Liver (tissue), 9 donors: ENCODE measurements around the gene PADI3. TPM values are rescaled to one million over a fixed set of nuclear protein-coding genes. Genes with fewer than 3 reads are reported as not detected.

Experiments
- DNase-seq: peaks from one replicate; pipeline ENCODE4 v3.0.0-alpha.2; 2017; ENCODE audit warnings: low spot score
- H3K27ac ChIP-seq, 2 donors: one replicate each; pipeline ENCODE4 v1.7.0; 2013; ENCODE audit warnings: inconsistent platforms in 2 of 2, low read length in 2 of 2, control low read depth in 1 of 2, low read depth in 1 of 2, mild to moderate bottlenecking in 1 of 2
- H3K27me3 ChIP-seq, 4 donors: one replicate each; pipeline versions ENCODE4 v1.6.1 to v1.7.0; 2013; ENCODE audit warnings: low read length in 3 of 4, inconsistent platforms in 1 of 4, mild to moderate bottlenecking in 1 of 4, moderate library complexity in 1 of 4; ENCODE audit not compliant: control insufficient read depth in 4 of 4, insufficient read depth in 4 of 4
- H3K36me3 ChIP-seq, 4 donors: one replicate each; pipeline versions ENCODE4 v1.6.1 to v1.7.0; 2013; ENCODE audit warnings: low read length in 3 of 4, mild to moderate bottlenecking in 3 of 4, low read depth in 1 of 4, moderate library complexity in 1 of 4; ENCODE audit not compliant: control insufficient read depth in 4 of 4, insufficient read depth in 3 of 4
- H3K4me1 ChIP-seq, 4 donors: one replicate each; pipeline versions ENCODE4 v1.6.1 to v1.7.0; 2013; ENCODE audit warnings: low read length in 3 of 4, mild to moderate bottlenecking in 3 of 4, moderate library complexity in 1 of 4; ENCODE audit not compliant: control insufficient read depth in 4 of 4, insufficient read depth in 4 of 4
- H3K4me3 ChIP-seq, 3 donors: one replicate each; pipeline versions ENCODE4 v1.6.1 to v1.7.0; 2013; ENCODE audit warnings: low read length in 3 of 3, control low read depth in 1 of 3, low read depth in 1 of 3, mild to moderate bottlenecking in 1 of 3
- H3K9ac ChIP-seq, 2 donors: one replicate each; pipeline ENCODE4 v1.7.0; 2013; ENCODE audit warnings: low read length in 2 of 2, mild to moderate bottlenecking in 2 of 2, moderate library complexity in 2 of 2, control low read depth in 1 of 2, low read depth in 1 of 2
- H3K9me3 ChIP-seq, 4 donors: one replicate each; pipeline versions ENCODE4 v1.6.1 to v1.7.0; 2013; ENCODE audit warnings: low read length in 3 of 4; ENCODE audit not compliant: control insufficient read depth in 4 of 4
- CTCF ChIP-seq: fragments of 150-350 bp; IDR thresholded peaks from 2 replicates; pipeline ENCODE4 v1.5.1; 2017; ENCODE audit warnings: improper control_type of control experiment, low read depth, low read length; ENCODE audit not compliant: missing input control
- EGR1 ChIP-seq, 2 donors: IDR thresholded peaks; 2 replicates each; pipeline ENCODE4 v1.6.1; 2016 to 2018; ENCODE audit warnings: antibody characterized with exemption in 2 of 2, low read depth in 2 of 2
- FOXA1 ChIP-seq: IDR thresholded peaks from 2 replicates; pipeline ENCODE4 v1.6.1; 2016; ENCODE audit warnings: antibody characterized with exemption
- FOXA2 ChIP-seq: IDR thresholded peaks from 2 replicates; pipeline ENCODE4 v1.6.1; 2016; ENCODE audit warnings: antibody characterized with exemption
- GABPA ChIP-seq, 2 donors: IDR thresholded peaks in 1 of 2; conservative IDR thresholded peaks in 1 of 2; 2 replicates each; pipeline ENCODE4 v1.6.1; 2016; ENCODE audit warnings: antibody characterized with exemption in 2 of 2, mild to moderate bottlenecking in 1 of 2, moderate library complexity in 1 of 2
- HNF4A ChIP-seq, 2 donors: conservative IDR thresholded peaks; 2 replicates each; pipeline ENCODE4 v1.6.1; 2016; ENCODE audit warnings: antibody characterized with exemption in 2 of 2, mild to moderate bottlenecking in 2 of 2
- HNF4G ChIP-seq: IDR thresholded peaks from 2 replicates; pipeline ENCODE4 v1.6.1; 2016; ENCODE audit warnings: antibody characterized with exemption
- JUND ChIP-seq, 2 donors: IDR thresholded peaks; 2 replicates each; pipeline ENCODE4 v1.6.1; 2016; ENCODE audit warnings: antibody characterized with exemption in 2 of 2
- MAX ChIP-seq: IDR thresholded peaks from 2 replicates; pipeline ENCODE4 v1.6.1; 2016; ENCODE audit warnings: antibody characterized with exemption
- NR2F2 ChIP-seq: IDR thresholded peaks from 2 replicates; pipeline ENCODE4 v1.6.1; 2016; ENCODE audit warnings: antibody characterized with exemption
- RAD21 ChIP-seq, 2 donors: IDR thresholded peaks; 2 replicates each; pipeline ENCODE4 v1.6.1; 2016; ENCODE audit warnings: antibody characterized with exemption in 2 of 2, mild to moderate bottlenecking in 2 of 2
- REST ChIP-seq: IDR thresholded peaks from 2 replicates; pipeline ENCODE4 v1.6.1; 2016; ENCODE audit warnings: antibody characterized with exemption, mild to moderate bottlenecking
- RXRA ChIP-seq, 2 donors: IDR thresholded peaks; 2 replicates each; pipeline ENCODE4 v1.6.1; 2017 to 2018; ENCODE audit warnings: antibody characterized with exemption in 2 of 2, mild to moderate bottlenecking in 1 of 2
- SP1 ChIP-seq: IDR thresholded peaks from 2 replicates; pipeline ENCODE4 v1.6.1; 2018; ENCODE audit warnings: antibody characterized with exemption, mild to moderate bottlenecking
- TAF1 ChIP-seq: conservative IDR thresholded peaks from 2 replicates; pipeline ENCODE4 v1.6.1; 2016; ENCODE audit warnings: antibody characterized with exemption, mild to moderate bottlenecking
- YY1 ChIP-seq: IDR thresholded peaks from 2 replicates; pipeline ENCODE4 v1.6.1; 2016; ENCODE audit warnings: antibody characterized with exemption, mild to moderate bottlenecking
- ZBTB33 ChIP-seq: IDR thresholded peaks from 2 replicates; pipeline ENCODE4 v1.6.1; 2016; ENCODE audit warnings: antibody characterized with exemption
- WGBS: extraction: QIAGEN DNeasy Blood & Tissue Kit; methylation state at CpG from one replicate; pipeline ENCODE4 v1.1.7; 2013; 5-methylcytosine and 5-hydroxymethylcytosine counted together
- polyA plus RNA-seq, 2 donors: library from polyadenylated mRNA; stranded (reverse) in 1 of 2; unstranded in 1 of 2; fragments of 200-250 nt in 1 of 2; fragments of >200 nt in 1 of 2; fragmentation: Nextera tagmentation in 1 of 2; extraction: Ambion mirVana in 1 of 2; gene quantifications; one replicate each; pipeline versions ENCODE4 v1.2.1 to v1.2.3, GENCODE V29; 2013 to 2015
- total RNA-seq, 2 donors: library from RNA; depleted of rRNA; stranded (reverse); fragments of >200 nt; gene quantifications; one replicate each; pipeline ENCODE4 v1.2.3, GENCODE V29; 2014
- donor health status: healthy.
- donor health status: healthy.
- donor health status: healthy.
- donor health status: healthy.
- donor health status: healthy.

The PADI3 gene
- total and polyA plus RNA-seq, 4 donors = not detected

GRCh38 chr1:17310068-17310640 lies 61.3 kb downstream of the PADI3 start:
- Histone ChIP-seq H3K4me3 (no peak overlapping the region), H3K4me1 (no peaks in the 10 kb centered on the region), H3K27ac (no peak overlapping the region), H3K36me3 (no peaks in the 10 kb centered on the region), H3K27me3 (peaks cover 0 to 7% (median 2%) of the 10 kb centered on the region in 4 donors), H3K9me3 (no peaks in the 10 kb centered on the region), H3K9ac (no peak overlapping the region)
- no peak for TF ChIP-seq EGR1 (IDR thresholded peaks at IDR 0.05; ENCODE audit: low read depth in 2 of 2)
- TF ChIP-seq YY1 = no peak
- TF ChIP-seq SP1 = no peak
- TF ChIP-seq RAD21 (IDR thresholded peaks at IDR 0.05) = no peak
- TF ChIP-seq FOXA1 = no peak
- TF ChIP-seq HNF4G = no peak
- no peak for TF ChIP-seq RXRA (IDR thresholded peaks at IDR 0.05)
- no peak for TF ChIP-seq NR2F2
- no peak for TF ChIP-seq CTCF
- no peak for TF ChIP-seq HNF4A (conservative IDR thresholded peaks at IDR 0.05)
- TF ChIP-seq FOXA2 = no peak
- TF ChIP-seq MAX = no peak
- no peak for TF ChIP-seq TAF1
- TF ChIP-seq JUND (IDR thresholded peaks at IDR 0.05) = no peak
- no peak for TF ChIP-seq REST
- no peak for TF ChIP-seq GABPA (IDR thresholded peaks at IDR 0.05 in 1 of 2, conservative IDR thresholded peaks at IDR 0.05 in 1 of 2)
- no peak for TF ChIP-seq ZBTB33
- WGBS = 35% methylated on average over 7 of the region's 7 CpGs
- DNase-seq = no peak
